ENCODE results near the gene ST14. TPM values are rescaled to one million over a fixed set of nuclear protein-coding genes. Genes with fewer than 3 reads are reported as not detected.

The ST14 gene
- total and polyA plus RNA-seq, 10 of the 15 experiments (the other 5 are each of a cell fraction or from before 2014, with no cell fraction given): 0.02 to 3.9 (median 0.73) TPM; not detected in 2

- CTCF ChIA-PET: no interaction called here
Observed at GRCh38 chr11:130141561-130142341, 17.8 kb upstream of the ST14 start.

More at GRCh38 chr11:130141561-130142341, 17.8 kb upstream of the ST14 start:
- ATAC-seq (no peak), DNase-seq (ENCODE audit: low read depth, low spot score) (no peak), FAIRE-seq (no peak)
- Histone ChIP-seq H3K27ac (ENCODE audit: control insufficient read depth, insufficient read depth) (no peak overlapping the region), H3K9me3 (replicated peaks; ENCODE audit: control insufficient read depth, insufficient read depth, low read length) (no peaks in the 10 kb centered on the region), H3K4me2 (ENCODE audit: control insufficient read depth, insufficient read depth) (no peak overlapping the region), H4K20me1 (ENCODE audit: control insufficient read depth, insufficient read depth) (no peaks in the 10 kb centered on the region; the same call in 1 of the 2 replicates), H3K4me1 (ENCODE audit: control insufficient read depth, insufficient read depth, low read length) (peaks cover 8% of the 10 kb centered on the region), H2AFZ (ENCODE audit: control insufficient read depth, low read depth, low read length) (no peak overlapping the region), H3K27me3 (replicated peaks in 1 of 2; ENCODE audit: control insufficient read depth in 2 of 2, insufficient read depth in 2 of 2, low read length in 1 of 2) (no peaks in the 10 kb centered on the region), H3K36me3 (ENCODE audit: control insufficient read depth in 2 of 2, insufficient read depth in 2 of 2, low read length in 1 of 2) (no peaks in the 10 kb centered on the region), H3K4me3 (no peak overlapping the region), H3K79me2 (ENCODE audit: control insufficient read depth, insufficient read depth, low read length) (no peaks in the 10 kb centered on the region), H3K9ac (ENCODE audit: control insufficient read depth, insufficient read depth, low read length) (no peak overlapping the region)
- POLR2A ChIA-PET: no interaction called here
- 70% methylated on average over 19 of the region's 19 CpGs for WGBS (ENCODE audit: insufficient coverage, insufficient replicate concordance, low lambda C conversion rate, missing lambda C conversion rate)
- in situ Hi-C loops (cut with MboI) (no loop called here), intact Hi-C loops (cut with micrococcal nuclease; ENCODE audit: unreplicated experiment) (no loop called here)
- RAD21 ChIA-PET (ENCODE audit: unreplicated experiment): interaction anchor here (1.2 kb wide), 1 partner anchor 9 kb away, joined by 3 read pairs; no protein-coding TSS in a partner anchor
- TF ChIP-seq YBX1 (IDR thresholded peaks at IDR 0.05) (no peak), RB1 (IDR thresholded peaks at IDR 0.05; ENCODE audit: borderline replicate concordance) (no peak), MLLT1 (IDR thresholded peaks at IDR 0.05) (no peak), ESRRA (IDR thresholded peaks at IDR 0.05; ENCODE audit: low read length) (no peak), HDAC2 (IDR thresholded peaks at IDR 0.05) (no peak), JUND (IDR thresholded peaks at IDR 0.05; ENCODE audit: low read depth, low read length) (no peak)
- BruUV-seq (replicated peaks): no TSS peak
- SMC1A ChIA-PET (ENCODE audit: uncharacterized antibody, unreplicated experiment): interaction anchor here (0.9 kb wide), 1 partner anchor 9 kb away, joined by 3 read pairs; no protein-coding TSS in a partner anchor

Data from GM12878 (cell line).